HG03196 (cell line): ENCODE results near the gene CKM.
"Not testable (repeated sequence)": the region's sequence is repeated elsewhere in the genome, so short reads cannot be mapped to it uniquely, and the experiment has no call there.

Source experiments
- ATAC-seq: cut with Tn5 transposase; IDR thresholded peaks from one replicate; pipeline ENCODE4 v1.9.1; 2021; ENCODE audit not compliant: unreplicated experiment

CKM gene

DNA sequence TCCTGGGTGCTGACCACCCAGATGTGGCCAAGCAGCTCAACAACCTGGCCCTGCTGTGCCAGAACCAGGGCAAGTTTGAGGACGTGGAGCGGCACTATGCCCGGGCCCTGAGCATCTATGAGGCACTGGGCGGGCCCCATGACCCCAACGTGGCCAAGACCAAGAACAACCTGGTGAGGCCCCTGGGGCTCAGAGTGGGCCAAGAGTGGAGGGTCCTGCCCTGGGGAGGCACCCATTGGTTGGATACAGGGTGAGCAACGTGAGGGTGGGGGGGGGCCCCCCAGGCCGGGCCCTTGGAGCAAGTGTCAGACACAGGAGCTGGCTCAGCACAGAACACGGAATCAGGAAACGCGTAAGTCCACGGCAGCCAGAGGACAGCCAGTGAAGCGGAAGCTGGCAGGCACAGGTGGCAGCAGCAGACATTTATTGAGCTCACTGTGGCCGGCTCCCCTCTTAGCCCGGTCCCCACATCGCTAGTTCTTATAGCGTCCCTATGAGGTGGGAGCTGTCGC lies 26.8 kb upstream of the CKM start:
- ATAC-seq, result no peak

DNA sequence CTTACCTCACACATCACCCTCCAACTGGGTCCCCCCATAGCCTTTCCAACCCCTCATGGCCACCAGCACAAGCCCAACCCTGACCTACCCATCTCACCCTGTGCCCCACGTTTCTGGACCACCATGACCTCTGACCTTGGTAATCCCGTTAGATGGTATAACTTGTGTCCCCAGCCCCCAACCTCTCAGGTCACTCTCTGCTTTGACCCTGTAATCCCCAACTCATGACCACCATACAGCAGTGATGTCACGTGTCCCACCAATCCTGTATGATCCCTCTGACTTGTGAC lies 26.4 kb upstream of the CKM start:
- ATAC-seq, result no peak

DNA sequence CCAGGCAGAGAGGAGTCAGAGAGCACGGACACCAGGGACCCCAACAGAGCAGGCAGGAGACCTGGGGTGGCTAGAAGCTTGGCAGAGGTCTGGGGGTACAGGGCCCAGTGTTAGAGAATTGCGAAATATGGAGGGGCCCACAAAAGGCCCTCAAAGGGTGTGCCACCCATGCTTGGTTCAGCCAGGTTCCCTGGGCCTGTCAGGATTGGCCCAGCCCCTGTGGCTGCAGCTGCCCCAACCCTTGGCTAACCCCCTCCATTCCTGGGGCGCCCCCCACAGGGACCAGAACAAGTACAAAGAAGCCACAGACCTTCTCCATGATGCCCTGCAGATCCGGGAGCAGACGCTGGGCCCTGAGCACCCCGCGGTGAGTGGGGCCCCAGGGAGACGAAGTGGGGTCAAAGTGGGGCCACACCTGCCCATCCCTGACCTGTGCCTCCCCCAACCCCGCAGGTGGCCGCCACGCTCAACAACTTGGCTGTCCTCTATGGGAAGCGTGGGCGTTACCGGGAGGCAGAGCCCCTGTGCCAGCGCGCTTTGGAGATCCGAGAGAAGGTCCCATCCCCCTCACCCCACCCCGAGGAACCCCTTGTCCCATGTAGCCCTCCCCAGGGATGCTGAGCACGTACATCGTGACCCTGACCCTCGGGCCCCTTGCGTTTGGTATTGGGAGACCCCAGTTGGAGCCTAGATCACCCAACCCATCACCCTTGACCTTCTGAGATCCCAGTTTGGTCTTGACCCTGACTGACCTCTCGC lies 25.9 kb upstream of the CKM start:
- no peak for ATAC-seq

DNA sequence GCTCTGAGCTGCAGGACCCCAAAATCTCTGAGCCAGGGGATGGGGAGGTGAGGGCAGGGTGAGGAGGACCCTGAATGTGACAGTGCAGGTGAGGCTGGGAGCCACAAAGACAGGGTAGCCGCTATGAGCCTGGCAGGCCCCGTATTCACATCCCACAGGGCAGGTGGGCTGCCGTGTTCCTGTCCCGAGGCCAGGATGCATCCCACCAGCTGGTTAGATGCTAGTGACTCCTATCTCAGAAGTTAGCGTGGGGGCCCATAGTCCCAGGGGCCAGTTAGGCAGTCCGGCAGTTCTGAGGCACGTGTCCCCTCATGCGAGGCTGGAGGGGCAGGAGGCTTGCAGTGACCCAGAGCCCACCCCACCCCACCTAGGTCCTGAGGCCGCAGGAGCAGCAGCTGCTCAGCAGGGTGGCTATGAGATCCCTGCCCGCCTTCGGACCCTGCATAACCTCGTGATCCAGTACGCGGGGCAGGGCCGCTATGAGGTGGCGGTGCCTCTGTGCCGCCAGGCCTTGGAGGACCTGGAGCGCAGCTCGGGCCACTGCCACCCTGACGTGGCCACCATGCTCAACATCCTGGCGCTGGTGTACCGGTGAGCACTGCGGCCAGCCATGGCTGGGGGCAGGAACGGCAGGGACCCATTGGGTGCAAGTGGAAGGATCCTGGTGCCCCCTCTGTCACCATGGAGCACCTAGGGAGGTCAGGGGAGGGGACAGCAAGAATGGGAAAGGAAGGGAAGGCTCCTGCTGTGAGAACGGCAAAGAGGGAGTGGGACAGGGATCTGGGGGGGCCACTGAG lies 25.1 kb upstream of the CKM start:
- ATAC-seq, result no peak

DNA sequence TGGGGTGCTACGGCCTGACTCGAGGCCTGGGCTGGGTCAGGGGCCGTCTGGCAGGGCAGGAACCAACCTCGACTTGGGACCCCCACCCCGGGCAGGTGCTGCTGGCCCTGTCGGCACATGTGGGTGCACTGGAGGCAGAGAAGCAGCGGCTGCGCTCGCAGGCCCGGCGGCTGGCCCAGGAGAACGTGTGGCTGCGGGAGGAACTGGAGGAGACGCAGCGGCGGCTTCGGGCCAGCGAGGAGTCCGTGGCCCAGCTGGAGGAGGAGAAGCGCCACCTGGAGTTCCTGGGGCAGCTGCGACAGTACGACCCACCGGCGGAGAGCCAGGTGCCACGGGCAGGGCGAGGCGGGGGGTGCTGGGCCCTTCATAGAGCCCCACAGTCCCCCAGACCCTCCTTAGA lies 23.8 kb upstream of the CKM start:
- no peak for ATAC-seq

DNA sequence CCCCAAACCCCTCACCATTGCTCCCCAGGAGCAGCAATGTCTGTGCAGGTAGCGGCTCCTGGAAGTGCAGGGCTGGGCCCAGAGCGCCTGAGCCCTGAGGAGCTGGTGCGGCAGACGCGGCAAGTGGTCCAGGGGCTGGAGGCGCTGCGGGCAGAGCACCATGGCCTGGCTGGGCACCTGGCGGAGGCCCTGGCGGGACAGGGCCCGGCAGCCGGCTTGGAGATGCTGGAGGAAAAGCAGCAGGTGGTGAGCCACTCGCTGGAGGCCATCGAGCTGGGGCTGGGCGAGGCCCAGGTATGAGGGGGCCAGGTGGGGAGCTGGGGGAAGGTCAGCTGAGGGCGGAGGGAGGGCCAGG lies 22.8 kb upstream of the CKM start:
- ATAC-seq, result no peak

DNA sequence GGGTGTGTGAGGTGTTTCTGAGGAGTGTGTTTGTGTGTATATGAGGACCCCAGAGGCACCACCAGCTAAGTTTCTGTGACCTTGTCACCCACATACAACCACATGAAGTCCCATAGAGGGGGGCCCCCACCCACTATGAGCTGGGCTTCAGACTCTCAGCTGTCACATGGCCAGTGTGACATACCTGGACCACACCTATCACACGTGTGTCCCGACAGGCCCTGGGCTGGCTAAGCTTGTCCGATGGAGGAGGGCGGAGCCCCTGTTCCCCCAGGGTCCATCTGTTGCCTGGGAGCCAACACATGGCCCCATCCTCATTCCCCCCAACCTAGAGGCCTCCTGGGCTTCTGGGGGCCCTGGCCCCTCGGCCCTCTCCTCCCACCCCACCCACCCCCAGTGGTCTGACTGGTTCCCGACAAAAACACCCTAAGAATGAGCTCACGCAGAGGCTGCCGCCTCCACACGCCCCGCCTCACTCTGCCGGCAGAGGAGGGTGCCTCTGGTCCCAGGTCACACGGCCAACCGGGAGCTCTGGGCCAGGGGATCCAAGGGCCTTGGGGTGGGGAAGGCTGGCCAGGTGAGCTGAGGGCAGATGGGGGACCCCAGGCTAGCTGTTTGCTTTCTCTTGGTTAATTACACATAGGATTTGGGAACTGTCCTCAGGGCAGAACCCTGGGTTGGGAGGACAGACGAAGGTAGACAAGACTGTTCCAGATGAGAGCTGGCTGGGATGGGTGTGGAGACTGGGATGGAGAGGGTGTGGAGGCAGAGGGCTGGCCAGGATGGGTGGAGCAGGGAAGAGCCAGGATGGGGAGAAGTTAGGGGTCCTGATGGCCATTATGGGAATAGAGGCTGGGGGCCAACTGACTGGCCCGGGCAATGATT lies 22.2 kb upstream of the CKM start:
- no peak for ATAC-seq

DNA sequence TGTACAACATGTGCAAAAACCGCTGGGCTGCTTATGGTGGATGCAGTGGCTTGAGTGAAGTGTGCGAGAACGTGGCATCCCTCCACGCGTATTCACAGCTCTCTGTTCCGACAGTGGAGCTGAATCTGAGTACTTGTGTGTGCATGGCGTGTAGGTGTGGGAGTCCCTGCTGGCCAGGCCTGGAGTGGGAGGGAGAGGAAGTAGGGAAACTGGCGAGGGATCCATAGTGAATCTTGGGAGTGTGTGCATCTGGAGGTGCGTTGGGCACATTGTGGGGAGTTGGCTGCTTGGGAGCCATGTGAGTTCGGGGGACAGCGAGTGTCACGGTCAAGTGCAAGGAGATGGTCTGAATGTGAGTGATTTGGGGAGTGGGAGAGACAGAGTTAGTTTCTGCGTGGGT lies 20.2 kb upstream of the CKM start:
- no peak for ATAC-seq

DNA sequence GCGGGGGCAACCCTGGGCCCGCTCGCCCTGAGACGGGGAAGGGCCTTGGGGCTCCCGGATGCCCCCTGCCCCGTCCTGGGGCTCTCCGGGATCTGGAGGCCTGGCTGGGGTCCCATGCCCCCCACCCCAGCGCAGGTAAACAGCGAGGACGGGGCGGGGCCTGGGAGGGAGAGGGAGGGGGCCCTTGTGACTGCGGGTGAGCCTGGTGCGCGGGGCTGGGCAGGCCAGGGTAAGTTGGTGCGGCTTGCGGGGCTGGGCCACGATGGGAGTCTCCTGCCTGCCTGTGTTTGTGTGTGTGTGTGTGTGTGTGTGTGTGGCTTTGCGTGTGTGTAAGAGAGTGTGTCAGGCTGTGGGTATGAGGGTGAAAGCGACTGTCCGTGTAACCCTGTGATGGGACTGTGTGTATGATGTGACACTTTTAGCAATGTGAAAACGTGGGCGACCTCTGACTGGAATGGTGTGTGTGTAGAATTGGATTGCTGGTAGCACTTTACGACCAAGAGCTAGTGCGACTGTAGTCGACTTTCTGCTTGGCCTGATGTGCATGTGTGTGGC lies 18.3 kb upstream of the CKM start:
- ATAC-seq, result no peak

DNA sequence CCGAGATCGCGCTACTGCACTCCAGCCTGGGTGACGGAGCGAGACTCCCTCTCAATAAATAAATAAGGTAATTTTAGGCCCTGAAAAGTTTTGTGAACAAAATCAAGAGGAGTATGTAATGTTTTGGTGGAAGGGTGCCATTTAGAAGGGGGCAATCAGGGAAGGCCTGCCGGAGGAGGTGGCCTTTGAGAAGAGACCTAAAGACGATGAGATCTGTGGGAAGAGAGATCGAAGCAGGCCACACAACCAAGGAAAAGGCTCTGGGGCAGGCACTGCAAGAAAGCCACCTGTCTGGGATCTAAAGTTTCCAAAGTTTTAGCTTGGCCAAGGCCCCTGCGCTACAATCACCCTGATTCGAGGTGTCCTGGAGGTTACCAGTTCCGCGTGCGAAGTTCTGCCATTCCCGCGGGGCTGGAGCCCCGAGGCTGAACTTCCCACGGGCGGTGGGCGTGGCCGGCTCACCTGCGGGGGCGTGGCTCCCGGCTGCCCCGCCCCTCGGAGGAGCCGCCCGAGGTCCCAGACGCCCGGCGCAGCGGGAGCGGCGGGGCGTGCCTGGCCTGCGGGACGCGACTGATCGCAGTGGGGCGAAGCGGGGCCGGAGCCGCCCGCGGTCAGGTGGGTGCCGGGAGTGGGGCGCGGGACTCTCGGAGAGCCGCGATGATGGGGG lies 17.7 kb upstream of the CKM start, which contains the start of gene KLC3:
KLC3 (plus strand) TSS at position 519 of the 667 bp plus-strand sequence. CDS start 4,792 bp downstream, outside the sequence.
- no peak for ATAC-seq

DNA sequence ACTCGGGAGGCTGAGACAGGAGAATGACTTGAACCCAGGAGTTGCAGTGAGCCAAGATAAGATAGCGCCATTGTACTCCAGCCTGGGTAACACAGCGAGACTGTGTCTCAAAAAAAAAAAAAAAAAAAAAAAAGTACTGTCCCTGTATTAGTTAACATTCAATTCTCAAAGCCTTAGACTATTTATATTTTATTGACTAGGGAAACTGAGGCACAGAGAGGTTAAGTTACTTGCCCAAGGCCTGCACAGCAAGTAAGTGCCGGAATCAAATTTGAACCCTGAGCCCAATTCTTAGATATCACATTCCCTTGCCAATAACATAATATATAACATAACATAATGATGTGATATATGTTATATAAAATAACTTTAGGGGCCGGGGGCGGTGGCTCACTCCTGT lies 17.0 kb upstream of the CKM start:
- no peak for ATAC-seq

DNA sequence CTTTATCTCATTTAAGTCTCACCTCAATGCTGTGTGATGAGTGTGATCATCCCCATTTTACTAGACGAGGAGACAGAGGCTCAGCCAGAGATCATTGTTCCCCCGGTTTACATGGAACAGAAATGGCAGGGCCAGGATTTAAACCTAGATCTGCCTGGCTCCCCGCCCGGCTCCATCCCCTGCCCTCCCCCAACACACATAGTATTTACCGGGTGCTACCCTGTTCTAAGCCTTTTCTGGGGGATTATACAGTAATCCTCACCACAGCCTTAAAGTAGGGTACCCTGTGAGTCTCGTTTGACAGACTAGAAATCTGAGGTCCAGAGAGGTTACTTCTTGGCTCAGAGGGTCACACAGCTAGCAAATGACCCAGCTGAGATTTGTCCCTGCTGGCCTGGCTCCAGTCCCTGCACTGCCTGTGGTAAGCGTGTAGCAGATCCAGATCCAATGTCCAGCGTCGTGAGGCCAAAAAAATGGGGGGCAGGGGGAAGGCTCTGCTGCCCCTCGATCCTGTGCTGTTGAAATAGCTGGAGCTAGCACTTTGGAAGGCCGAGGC lies 14.1 kb upstream of the CKM start:
- no peak for ATAC-seq

DNA sequence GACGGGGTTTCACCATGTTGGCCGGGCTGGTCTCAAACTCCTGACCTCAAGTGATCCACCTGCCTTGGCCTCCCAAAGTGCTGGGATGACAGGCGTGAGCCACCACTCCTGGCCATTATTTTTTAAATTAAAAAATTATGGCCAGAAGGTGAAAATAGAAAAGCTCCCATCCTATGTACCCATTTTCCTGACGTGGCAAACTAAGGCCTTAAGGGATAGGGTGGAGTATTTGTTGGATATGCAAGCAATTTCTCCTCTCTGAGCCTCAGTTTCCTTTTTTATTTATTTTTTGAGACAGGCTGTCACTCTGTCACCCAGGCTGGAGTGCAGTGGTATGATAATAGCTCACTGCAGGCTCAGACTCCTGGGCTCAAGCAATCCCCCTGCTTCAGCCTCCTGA lies 12.2 kb upstream of the CKM start:
- not testable (repeated sequence) for ATAC-seq

DNA sequence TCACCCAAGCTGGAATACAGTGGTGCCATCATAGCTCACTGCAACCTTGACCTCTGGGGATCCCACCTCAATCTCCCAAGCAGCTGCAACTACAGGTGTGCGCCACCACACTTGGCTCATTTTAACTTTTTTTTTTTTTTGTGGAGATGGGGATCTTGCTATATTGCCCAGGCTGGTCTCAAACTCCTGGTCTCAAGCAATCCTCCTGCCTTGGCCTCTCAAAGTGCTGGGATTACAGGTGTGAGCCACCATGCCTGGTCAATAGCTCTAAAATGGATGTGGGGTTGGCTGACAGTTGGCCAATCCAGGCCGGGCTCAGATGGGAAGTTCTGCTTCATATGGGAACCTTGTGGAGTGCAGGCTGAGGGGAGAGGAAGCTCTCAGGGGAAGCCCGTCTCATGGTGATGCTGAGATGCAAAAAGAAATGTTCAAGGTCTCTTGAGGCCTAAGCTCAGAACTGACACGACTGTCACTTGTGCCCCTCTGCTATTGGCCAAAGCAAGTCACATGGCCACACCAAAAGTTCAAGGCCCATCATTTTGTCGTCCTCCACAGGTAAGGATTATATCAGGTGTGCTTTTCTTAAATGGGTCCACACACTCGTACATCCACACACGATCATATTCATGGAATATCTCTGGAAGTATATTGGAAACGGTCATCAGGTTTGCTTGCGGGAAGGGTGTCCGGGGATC lies 11.1 kb upstream of the CKM start:
- ATAC-seq, result no peak

DNA sequence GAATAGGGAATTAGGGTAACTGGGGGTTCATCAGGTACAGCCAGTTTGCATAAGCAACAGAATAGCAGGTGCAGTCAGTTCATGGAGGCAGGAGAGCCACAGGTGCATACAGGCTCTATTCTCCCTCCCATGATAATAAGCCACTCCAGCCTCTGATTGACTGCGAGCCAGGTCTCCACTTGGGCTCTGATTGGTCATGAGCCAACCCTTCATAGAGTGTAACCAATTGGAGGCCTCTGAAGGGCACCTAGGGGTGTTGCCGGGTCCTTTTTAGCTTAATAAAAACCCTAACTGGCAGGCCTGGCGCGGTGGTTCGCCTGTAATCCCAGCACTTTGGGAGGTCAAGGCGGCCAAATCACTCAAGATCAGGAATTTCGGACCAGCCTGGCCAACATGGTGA lies 8.7 kb upstream of the CKM start:
- ATAC-seq, result no peak

DNA sequence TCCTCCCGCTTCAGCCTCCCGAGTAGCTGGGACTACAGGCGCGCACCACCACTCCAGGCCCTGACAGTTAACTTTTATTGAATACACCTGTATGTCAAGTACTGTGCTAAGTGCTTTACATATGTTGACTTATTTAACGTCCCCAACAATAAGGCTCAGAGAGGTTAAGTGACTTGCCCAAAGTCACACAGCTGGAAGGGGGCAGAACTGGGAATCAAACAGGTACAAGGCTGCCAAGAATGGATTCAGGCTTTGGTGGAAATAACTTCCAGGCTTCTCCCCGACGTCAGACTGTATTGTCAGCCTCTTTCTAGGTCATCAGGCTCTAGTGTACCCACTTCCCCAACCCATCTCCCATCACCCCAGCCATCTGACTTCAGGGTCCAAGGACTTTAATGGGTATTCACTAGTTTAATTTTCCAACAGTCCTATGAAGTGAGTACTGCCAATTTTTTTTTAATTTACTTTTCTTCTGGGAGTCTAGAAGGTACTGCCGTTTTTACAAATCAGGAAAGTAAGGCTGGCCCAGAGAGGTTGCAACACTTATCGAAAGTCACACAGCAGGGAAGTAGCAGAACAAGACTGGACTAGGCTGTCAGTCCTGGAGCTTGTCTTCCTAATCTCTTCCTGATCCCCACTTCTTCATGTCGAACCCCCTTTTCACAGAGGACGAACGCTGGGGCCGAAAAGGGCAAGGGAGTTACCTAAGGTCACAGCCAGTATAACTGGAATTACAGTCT lies 4.9 kb upstream of the CKM start:
- ATAC-seq, result no peak

DNA sequence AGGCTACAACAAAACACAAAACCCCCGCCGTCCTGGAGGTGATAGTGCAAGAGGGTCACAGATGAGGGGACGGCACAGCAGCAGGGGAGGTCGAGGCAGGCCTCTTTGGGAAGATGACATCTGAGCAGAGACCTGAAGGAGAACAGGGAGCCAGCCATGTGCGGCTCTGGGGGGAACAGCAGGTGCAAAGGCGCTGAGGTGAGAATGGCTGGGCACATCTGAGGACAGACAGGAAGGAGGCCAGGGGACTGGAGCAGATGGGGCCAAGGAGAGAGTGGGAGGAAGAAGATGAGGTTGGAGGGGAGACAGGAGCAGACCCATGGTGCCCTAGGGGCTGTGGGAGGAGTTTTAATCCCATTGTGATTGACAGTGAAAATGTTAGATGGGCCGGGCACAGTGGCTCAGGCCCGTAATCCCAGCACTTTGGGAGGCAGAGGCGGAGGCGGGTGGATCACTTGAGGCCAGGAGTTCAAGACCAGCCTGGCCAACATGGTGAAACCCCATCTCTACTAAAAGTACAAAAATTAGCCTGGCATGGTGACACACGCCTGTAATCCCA lies 1.8 kb upstream of the CKM start:
- ATAC-seq, result no peak

DNA sequence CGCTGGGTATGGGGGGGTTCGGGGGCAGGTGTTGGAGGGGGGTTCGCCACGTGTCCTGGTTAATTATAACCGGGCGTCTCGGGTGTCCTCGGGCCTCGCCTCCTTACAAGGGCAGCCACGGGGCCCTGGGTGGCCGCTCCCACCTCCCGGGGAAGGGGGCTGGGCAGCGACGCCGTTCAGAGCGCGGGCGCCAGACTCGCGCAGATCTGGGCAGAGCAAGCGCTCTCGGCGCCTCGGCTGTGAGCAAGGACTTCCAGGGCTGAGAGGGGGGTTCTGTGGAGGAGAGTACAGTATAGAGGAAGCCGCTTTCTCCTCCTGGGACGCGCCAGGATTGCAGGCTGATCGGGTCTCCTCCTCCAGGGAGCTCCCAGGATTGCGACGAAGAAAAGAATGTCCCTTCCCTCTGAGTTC lies 1.0 kb upstream of the CKM start:
- ATAC-seq, result no peak

DNA sequence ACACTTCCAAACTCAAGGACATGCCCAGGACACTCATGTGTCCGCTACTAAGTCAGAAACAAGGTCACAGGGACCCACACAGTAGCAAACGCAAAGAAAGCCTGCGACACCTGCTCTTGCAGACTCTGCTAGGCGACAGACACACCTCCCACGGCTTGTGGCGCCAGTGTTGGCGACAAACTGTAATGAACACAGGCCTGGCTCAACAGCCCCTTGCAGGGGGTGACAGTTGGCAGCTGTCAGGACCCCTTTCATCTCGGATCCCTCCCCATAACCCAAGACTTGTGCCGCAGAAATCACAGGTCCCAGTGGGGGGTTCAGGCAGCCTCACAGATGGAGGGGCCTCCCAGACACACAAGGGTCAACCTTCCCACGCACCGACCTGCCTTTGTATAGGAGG lies 364 bp downstream of the CKM start:
- no peak for ATAC-seq
